NB4 (cell line): ENCODE measurements around the gene ABHD11.

Source experiments
- DNase-seq: peaks from one replicate; pipeline ENCODE4 v3.0.0; 2010; ENCODE audit warnings: low read depth
- H3K4me3 ChIP-seq: one replicate; pipeline ENCODE4 v1.5.1; 2011; ENCODE audit warnings: mild to moderate bottlenecking, low read depth, low read length, moderate library complexity
- MAX ChIP-seq: IDR thresholded peaks from 2 replicates; pipeline ENCODE4 v1.6.1; 2011; ENCODE audit warnings: low read depth, low read length
- MYC ChIP-seq: IDR thresholded peaks from 2 replicates; pipeline ENCODE4 v1.6.1; 2011; ENCODE audit warnings: low read depth, low read length
- POLR2A ChIP-seq: IDR thresholded peaks from 2 replicates; pipeline ENCODE4 v1.6.1; 2011; ENCODE audit warnings: mild to moderate bottlenecking; ENCODE audit not compliant: insufficient read length; ENCODE audit errors: extremely low read depth
- TF ChIP-seq, protein P1 (sequence below): IDR thresholded peaks from one replicate; pipeline ENCODE4 v1.5.1; 2012; ENCODE audit warnings: low read depth, low read length

Gene ABHD11

DNA sequence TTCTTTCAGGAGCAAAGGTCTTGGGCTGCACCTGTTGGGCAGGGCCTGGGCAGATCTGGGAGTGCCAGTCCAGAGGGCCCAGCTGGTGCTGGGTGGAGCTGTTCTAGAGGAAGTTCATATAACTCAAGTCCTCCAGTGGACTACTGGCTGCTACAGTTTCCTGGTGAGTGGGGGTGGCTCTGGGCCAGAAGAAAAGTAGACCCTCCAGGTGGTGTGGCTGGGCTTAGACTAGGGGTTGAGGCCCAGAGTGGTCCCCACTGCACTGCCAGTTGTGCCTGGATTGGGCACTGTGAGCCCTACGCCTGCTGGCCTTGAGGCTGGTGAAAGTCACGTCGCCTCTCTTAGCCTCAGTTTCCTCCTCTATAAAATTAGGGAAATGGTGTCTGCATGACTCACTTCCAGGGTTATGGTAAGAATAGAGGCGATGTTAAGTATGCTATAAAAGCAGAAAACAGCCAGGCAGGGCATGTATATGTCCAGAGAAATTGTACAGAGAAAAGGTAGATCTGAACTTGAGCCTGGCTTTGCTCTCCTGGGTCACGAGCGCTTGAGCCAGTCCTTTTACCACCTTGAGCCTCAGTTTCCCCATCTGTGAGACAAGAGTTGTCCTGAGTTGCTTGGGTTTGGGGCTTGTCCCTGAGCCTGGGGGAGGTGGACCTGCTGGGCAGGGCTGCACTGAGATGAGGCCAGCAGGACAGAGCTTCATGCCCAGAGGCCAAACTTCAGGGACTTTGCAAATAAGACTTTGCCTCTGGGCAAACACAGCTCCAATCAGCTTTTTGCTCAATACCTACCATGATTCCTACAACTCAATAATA lies 35.3 kb upstream of the ABHD11 start:
- peak; percentile 56 for DNase-seq
- no peak for TF ChIP-seq MAX
- H3K4me3 ChIP-seq, result no peak overlapping the region

DNA sequence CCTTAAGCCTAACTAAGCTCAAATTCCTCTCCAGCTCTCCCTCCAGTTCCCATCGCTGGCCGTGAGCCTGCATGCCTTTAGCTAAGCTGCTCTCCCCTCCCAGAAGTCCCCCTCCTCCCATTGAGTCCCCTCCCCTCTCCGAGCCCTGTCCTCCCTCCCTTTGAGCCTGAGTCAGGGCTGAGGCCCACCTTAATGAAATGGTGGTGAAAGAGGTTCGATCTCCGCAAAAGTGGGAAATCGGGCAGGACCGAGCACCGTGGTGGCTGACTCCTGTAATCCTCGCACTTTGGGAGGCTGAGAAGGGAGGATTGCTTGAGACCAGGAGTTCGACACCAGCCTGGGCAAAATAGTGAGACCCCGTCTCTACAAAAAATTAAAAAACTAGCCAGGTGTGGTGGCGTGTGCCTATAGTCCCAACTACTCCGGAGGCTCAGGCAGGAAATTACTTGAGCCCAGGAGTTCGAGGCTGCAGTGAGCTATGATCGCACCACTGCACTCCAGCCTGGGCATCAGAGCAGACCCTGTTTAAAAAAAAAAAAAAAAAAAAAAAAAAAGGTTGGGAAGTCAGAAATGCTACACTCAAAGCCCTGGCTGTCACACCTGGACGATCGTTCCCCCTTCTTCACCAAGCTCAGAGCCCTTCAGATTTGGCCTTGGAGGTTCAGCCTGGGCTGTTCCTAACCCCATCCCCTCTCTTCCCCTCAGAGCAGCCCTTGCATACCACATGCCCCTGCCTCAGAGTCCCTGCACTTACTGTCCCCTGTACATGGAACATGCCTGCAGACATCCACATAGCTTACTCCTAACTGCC lies 32.5 kb upstream of the ABHD11 start:
- H3K4me3 ChIP-seq, result no peak overlapping the region
- no peak for DNase-seq
- TF ChIP-seq MYC (no peak), MAX (no peak), POLR2A (no peak)
- TF ChIP-seq, protein P1, sequence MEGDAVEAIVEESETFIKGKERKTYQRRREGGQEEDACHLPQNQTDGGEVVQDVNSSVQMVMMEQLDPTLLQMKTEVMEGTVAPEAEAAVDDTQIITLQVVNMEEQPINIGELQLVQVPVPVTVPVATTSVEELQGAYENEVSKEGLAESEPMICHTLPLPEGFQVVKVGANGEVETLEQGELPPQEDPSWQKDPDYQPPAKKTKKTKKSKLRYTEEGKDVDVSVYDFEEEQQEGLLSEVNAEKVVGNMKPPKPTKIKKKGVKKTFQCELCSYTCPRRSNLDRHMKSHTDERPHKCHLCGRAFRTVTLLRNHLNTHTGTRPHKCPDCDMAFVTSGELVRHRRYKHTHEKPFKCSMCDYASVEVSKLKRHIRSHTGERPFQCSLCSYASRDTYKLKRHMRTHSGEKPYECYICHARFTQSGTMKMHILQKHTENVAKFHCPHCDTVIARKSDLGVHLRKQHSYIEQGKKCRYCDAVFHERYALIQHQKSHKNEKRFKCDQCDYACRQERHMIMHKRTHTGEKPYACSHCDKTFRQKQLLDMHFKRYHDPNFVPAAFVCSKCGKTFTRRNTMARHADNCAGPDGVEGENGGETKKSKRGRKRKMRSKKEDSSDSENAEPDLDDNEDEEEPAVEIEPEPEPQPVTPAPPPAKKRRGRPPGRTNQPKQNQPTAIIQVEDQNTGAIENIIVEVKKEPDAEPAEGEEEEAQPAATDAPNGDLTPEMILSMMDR, result no peak

DNA sequence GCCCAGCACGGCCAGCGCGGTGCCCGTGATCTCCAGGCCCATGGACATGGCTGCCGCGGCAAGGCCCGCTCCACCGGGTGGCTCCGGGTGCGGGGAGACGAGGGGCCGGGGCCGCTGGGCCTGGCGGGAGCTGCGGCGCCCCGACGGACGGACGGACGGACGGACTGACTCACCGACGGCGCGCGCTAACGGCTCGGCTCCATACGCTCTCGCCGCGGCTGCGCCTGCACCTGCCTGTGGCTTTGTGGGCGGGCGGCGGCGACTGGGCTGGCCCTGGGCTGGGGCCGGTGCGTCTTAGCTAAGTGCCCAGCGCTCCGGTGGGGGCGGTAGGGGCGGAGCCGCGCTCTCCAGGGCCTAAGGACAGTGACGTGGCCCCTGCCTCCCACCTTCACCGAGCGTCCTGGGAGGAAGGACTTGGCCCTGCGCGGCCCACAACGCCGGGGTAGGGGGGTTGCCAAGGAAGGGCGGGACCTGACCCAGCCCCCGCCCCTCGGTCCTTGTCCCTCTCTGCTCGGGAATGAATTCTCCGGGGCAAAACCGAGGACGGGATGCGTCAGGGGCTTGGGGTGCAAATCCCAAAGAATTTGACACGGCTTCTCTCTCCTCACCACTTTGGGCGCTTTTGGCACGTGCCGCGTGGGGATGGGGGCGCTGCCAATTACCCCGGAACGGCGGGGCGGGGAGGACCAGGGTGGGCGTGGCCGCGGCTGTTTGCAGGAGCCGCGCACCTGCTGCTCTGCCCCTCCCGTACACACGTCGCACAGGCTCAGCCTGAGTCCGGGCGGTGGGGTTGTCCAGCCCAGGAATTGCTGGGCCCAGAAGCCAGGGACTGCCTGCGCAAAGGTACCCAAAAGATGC lies 31.6 kb upstream of the ABHD11 start, which contains the start of gene CLDN3:
Gene CLDN3, minus strand, starts transcription at position 269 of the 858 bp plus-strand sequence. Its CDS starts 221 bp downstream, at position 48.
- no peak within 1 kb of the TSS for H3K4me3 ChIP-seq
- DNase-seq, result peak; percentile 68
- no peak for TF ChIP-seq POLR2A
- TF ChIP-seq, protein P1, result no peak
- no peak for TF ChIP-seq MYC
- TF ChIP-seq MAX, result no peak

GRCh38 chr7:73769481-73770001 lies 30.9 kb upstream of the ABHD11 start:
- no peak overlapping the region for H3K4me3 ChIP-seq
- no peak for DNase-seq
- TF ChIP-seq MAX, result no peak
- TF ChIP-seq POLR2A, result no peak
- no peak for TF ChIP-seq MYC
- TF ChIP-seq, protein P1, result no peak

- TF ChIP-seq MYC (no peak), MAX (no peak), POLR2A (no peak)
- TF ChIP-seq, protein P1, result no peak
- DNase-seq, result no peak
- no peak overlapping the region for H3K4me3 ChIP-seq
Measured at GRCh38 chr7:73768641-73769480, 30.3 kb upstream of the ABHD11 start.
